MCF 10A (cell line): ENCODE data around the gene DSC1. TPM values are rescaled to one million over a fixed set of nuclear protein-coding genes. Genes with fewer than 3 reads are reported as not detected.

Source experiments
- BruUV-seq: library from RNA; stranded (reverse); fragments of 400-500 nt; replicated peaks from 2 replicates; lab custom pipeline; 2021; lab: Mats Ljungman, UMichigan
- CTCF ChIA-PET: fragments of 300-600 bp; sonication (Branson Sonifier 250); formaldehyde crosslinking; extraction: SDS; loops from one replicate; lab custom pipeline; 2021; ENCODE audit warnings: antibody characterized with exemption, inconsistent platforms; lab: Yijun Ruan, JAX
- POLR2A ChIA-PET: fragments of 300-600, 350-650 bp; sonication (Branson Sonifier 250); formaldehyde crosslinking; extraction: SDS; loops from one replicate; lab custom pipeline; 2020; ENCODE audit warnings: antibody characterized with exemption, inconsistent platforms; lab: Yijun Ruan, JAX
- DNase-seq: peaks from one replicate; pipeline ENCODE4 v3.0.0-alpha.2; 2018; ENCODE audit not compliant: unreplicated experiment
- H3K27ac Mint-ChIP-seq: one replicate; pipeline ENCODE4 v1.8.0; 2022; ENCODE audit warnings: mild to moderate bottlenecking, low read depth, mixed read lengths; ENCODE audit not compliant: unreplicated experiment
- H3K27me3 Mint-ChIP-seq: one replicate; pipeline ENCODE4 v1.8.0; 2022; ENCODE audit warnings: mixed read lengths; ENCODE audit not compliant: insufficient read depth, unreplicated experiment
- H3K36me3 Mint-ChIP-seq: one replicate; pipeline ENCODE4 v1.8.0; 2022; ENCODE audit warnings: mild to moderate bottlenecking, moderate library complexity, mixed read lengths; ENCODE audit not compliant: insufficient read depth, unreplicated experiment
- H3K4me1 Mint-ChIP-seq: one replicate; pipeline ENCODE4 v1.8.0; 2022; ENCODE audit warnings: mixed read lengths; ENCODE audit not compliant: insufficient read depth, unreplicated experiment
- H3K4me3 Mint-ChIP-seq: one replicate; pipeline ENCODE4 v1.8.0; 2022; ENCODE audit warnings: mild to moderate bottlenecking, moderate library complexity, mixed read lengths; ENCODE audit not compliant: unreplicated experiment
- H3K9me3 Mint-ChIP-seq: one replicate; pipeline ENCODE4 v1.8.0; 2022; ENCODE audit warnings: mixed read lengths; ENCODE audit not compliant: unreplicated experiment
- intact Hi-C: fragments of 100-400 bp; cut with micrococcal nuclease; formaldehyde crosslinking; loops from 2 replicates; pipeline ENCODE4 v1.14.1; 2022
- total RNA-seq: library from RNA; stranded (reverse); gene quantifications from 2 replicates; pipeline ENCODE4 v1.2.3, GENCODE V29; 2022
- TF ChIP-seq, protein P1 (sequence below): fragments of 200-600 bp; IDR thresholded peaks from one replicate; pipeline ENCODE4 v1.8.0; 2022; ENCODE audit warnings: antibody characterized with exemption, mild to moderate bottlenecking; ENCODE audit not compliant: unreplicated experiment

Gene DSC1
- total RNA-seq, 1 experiment from 2014 or later = not detected

GRCh38 chr18:31149351-31149750 is 13.3 kb downstream of the DSC1 start:
- TF ChIP-seq, protein P1, sequence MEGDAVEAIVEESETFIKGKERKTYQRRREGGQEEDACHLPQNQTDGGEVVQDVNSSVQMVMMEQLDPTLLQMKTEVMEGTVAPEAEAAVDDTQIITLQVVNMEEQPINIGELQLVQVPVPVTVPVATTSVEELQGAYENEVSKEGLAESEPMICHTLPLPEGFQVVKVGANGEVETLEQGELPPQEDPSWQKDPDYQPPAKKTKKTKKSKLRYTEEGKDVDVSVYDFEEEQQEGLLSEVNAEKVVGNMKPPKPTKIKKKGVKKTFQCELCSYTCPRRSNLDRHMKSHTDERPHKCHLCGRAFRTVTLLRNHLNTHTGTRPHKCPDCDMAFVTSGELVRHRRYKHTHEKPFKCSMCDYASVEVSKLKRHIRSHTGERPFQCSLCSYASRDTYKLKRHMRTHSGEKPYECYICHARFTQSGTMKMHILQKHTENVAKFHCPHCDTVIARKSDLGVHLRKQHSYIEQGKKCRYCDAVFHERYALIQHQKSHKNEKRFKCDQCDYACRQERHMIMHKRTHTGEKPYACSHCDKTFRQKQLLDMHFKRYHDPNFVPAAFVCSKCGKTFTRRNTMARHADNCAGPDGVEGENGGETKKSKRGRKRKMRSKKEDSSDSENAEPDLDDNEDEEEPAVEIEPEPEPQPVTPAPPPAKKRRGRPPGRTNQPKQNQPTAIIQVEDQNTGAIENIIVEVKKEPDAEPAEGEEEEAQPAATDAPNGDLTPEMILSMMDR = no peak
- H3K27me3 Mint-ChIP-seq = no peaks in the 10 kb centered on the region
- ChIA-PET POLR2A (no interaction called here), CTCF (no interaction called here)
- no peaks in the 10 kb centered on the region for H3K4me1 Mint-ChIP-seq
- H3K4me3 Mint-ChIP-seq = no peak overlapping the region
- no peak for DNase-seq
- no peaks in the 10 kb centered on the region for H3K36me3 Mint-ChIP-seq
- intact Hi-C loops = no loop called here
- H3K27ac Mint-ChIP-seq = no peak overlapping the region
- no TSS peak for BruUV-seq
- no peaks in the 10 kb centered on the region for H3K9me3 Mint-ChIP-seq

DNA sequence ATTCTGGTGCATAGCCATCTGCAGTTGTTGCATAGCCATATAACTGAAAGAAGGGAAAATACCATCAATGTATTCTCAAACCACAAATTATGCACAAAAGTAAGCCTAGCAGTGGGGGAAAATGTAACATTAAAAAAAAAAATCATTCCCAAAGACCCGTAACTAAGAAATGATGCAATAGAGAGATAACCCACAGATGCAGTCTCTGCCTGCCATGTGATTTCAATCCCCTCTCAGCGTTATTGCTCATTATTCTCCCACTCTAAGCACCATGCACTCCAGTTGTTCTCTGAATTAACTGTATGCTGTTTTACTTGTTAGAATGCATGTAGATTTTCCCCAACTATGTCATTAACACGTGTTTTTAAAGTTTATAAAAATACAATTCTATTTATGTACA is 14.1 kb downstream of the DSC1 start:
- Mint-ChIP-seq H3K27me3 (no peaks in the 10 kb centered on the region), H3K27ac (no peak overlapping the region), H3K9me3 (no peaks in the 10 kb centered on the region), H3K4me1 (no peaks in the 10 kb centered on the region), H3K4me3 (no peak overlapping the region), H3K36me3 (no peaks in the 10 kb centered on the region)
- intact Hi-C loops = no loop called here
- DNase-seq = no peak
- CTCF ChIA-PET = no interaction called here
- TF ChIP-seq, protein P1 = no peak
- POLR2A ChIA-PET = no interaction called here
- BruUV-seq = no TSS peak

DNA sequence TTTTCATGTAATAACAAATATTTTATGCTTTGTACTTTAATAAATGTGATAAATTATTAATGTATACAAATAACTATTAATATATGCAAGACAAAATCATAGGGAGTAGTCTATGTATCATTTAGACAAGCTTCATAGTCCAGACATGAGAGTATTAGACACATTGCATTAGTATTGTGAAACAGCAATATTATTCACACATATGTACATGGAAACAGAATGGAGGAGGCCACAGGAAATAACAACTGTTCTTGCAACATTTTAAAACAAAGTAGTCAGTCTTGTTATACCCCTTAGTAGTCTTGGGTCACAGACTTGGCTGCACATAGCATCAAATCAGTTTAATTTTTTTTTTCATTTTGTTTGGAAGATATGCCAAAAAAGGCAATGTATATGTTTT is 15.8 kb downstream of the DSC1 start:
- Mint-ChIP-seq H3K36me3 (no peaks in the 10 kb centered on the region), H3K9me3 (no peaks in the 10 kb centered on the region), H3K4me3 (no peak overlapping the region), H3K4me1 (no peaks in the 10 kb centered on the region), H3K27me3 (no peaks in the 10 kb centered on the region), H3K27ac (no peak overlapping the region)
- CTCF ChIA-PET = interaction anchor here (0.7 kb wide), 1 partner anchor 34 kb away, joined by 5 read pairs; no protein-coding TSS in a partner anchor
- peak; percentile 41 for DNase-seq
- TF ChIP-seq, protein P1 = no peak
- intact Hi-C loops = no loop called here
- POLR2A ChIA-PET = interaction anchor here (0.7 to 1.8 kb wide), 3 partner anchors 43 to 104 kb away, joined by 3 to 5 read pairs (median 3); partner anchors contain the start of genes DSC2 and DSC3
- no TSS peak for BruUV-seq

- POLR2A ChIA-PET = interaction anchor here (0.7 to 1.0 kb wide), 2 partner anchors 34 to 1977 kb away, joined by 3 to 5 read pairs; no protein-coding TSS in a partner anchor
- BruUV-seq = no TSS peak
- no peaks in the 10 kb centered on the region for H3K4me1 Mint-ChIP-seq
- TF ChIP-seq, protein P1 = no peak
- no peak overlapping the region for H3K27ac Mint-ChIP-seq
- intact Hi-C loops = no loop called here
- no peaks in the 10 kb centered on the region for H3K36me3 Mint-ChIP-seq
- H3K27me3 Mint-ChIP-seq = no peaks in the 10 kb centered on the region
- H3K4me3 Mint-ChIP-seq = no peak overlapping the region
- DNase-seq = no peak
- CTCF ChIA-PET = interaction anchor here (0.7 to 0.8 kb wide), 2 partner anchors 19 to 515 kb away, joined by 3 read pairs; partner anchors contain the start of gene DSC1
- H3K9me3 Mint-ChIP-seq = no peaks in the 10 kb centered on the region
Observed at GRCh38 chr18:31143025-31143424, 19.6 kb downstream of the DSC1 start.
